Cardiac muscle cell (in vitro differentiated cells and primary cell): ENCODE results near the gene SLAMF1. TPM values are rescaled to one million over a fixed set of nuclear protein-coding genes. Genes with fewer than 3 reads are reported as not detected.
"Not testable (repeated sequence)": the region's sequence is repeated elsewhere in the genome, so short reads cannot be mapped to it uniquely, and the experiment has no call there.

ENCODE experiments used
- DNase-seq, 2 donors: peaks; one replicate each; pipeline versions ENCODE4 v3.0.0 to v3.0.0-alpha.2; 2010 to 2017; ENCODE audit warnings: low read depth in 1 of 2, low spot score in 1 of 2
- H3K27ac ChIP-seq: fragments of 200-600 bp; sonication (generic); 2 replicates; pipeline ENCODE4 v1.5.1; 2016
- H3K27me3 ChIP-seq: fragments of 200-600 bp; sonication (generic); 2 replicates; pipeline ENCODE4 v1.6.0; 2016; ENCODE audit warnings: control low read depth
- H3K36me3 ChIP-seq: fragments of 200-600 bp; sonication (generic); 2 replicates; pipeline ENCODE4 v1.5.1; 2016; ENCODE audit warnings: control low read depth
- H3K4me1 ChIP-seq: fragments of 200-600 bp; sonication (generic); 2 replicates; pipeline ENCODE4 v1.8.1; 2017; ENCODE audit warnings: low read depth, mild to moderate bottlenecking, mixed run types
- H3K4me3 ChIP-seq: fragments of 200-600 bp; sonication (generic); 2 replicates; pipeline ENCODE4 v1.5.1; 2016; ENCODE audit warnings: mild to moderate bottlenecking
- H3K9me3 ChIP-seq: fragments of 200-600 bp; sonication (generic); 2 replicates; pipeline ENCODE4 v1.5.1; 2017; ENCODE audit warnings: low read depth, mild to moderate bottlenecking, control low read depth
- polyA plus RNA-seq: library from polyadenylated mRNA; unstranded; fragments of >200 nt; fragmentation: Nextera tagmentation; extraction: Ambion mirVana; gene quantifications from 2 replicates; pipeline ENCODE4 v1.2.1, GENCODE V29; 2016
- total RNA-seq: library from RNA; depleted of rRNA; stranded (reverse); fragments of >200 nt; gene quantifications from 2 replicates; pipeline ENCODE4 v1.2.3, GENCODE V29; 2016
- TF ChIP-seq, protein P1 (sequence below): IDR thresholded peaks from 2 replicates; pipeline ENCODE4 v1.5.1; 2012; ENCODE audit warnings: low read depth, mild to moderate bottlenecking, low read length

SLAMF1 gene
- total and polyA plus RNA-seq, 2 experiments from 2014 or later: not detected

DNA sequence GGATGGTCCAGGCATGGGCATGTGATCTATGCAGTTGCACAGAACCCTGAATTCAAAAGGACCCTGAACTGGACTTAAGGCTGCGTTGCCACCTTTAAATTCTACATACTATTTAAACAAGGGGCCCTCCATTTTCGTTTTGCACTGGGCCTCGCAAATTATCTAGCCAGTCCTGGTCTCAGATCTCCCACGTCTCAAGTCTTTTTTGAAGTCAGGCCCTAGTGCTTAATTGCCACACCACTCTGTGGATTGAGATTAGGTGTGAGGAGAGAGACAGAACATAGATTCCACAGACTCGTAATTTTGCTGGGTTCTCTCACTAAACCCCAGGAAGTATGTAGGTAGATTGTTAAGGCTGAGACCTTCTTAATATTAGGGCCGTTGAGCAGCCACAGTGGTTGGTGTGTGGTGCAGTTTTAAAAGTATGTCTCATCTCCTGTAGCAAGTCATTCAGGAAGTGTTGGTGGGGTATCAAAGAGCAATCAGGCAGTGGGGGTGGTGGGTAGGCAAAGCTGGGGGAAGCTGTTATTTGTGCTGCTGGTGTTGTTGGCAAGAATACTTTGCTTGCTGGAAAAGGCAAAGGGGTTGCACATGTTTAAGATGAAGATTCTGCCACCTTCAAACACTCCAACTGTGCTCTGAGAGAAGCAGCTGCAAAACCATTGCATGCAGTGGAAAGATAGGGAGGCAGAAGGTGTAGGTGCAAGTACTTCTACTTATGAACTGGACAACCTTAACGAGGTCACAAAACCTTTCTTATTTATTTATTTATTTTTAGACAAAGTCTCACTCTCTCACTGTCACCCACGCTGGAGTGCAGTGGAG lies 78.8 kb downstream of the SLAMF1 start:
- Histone ChIP-seq H3K36me3 (no peaks in the 10 kb centered on the region), H3K4me3 (no peak overlapping the region), H3K27ac (no peak overlapping the region), H3K9me3 (no peaks in the 10 kb centered on the region), H3K4me1 (no peaks in the 10 kb centered on the region), H3K27me3 (no peaks in the 10 kb centered on the region)
- TF ChIP-seq, protein P1, sequence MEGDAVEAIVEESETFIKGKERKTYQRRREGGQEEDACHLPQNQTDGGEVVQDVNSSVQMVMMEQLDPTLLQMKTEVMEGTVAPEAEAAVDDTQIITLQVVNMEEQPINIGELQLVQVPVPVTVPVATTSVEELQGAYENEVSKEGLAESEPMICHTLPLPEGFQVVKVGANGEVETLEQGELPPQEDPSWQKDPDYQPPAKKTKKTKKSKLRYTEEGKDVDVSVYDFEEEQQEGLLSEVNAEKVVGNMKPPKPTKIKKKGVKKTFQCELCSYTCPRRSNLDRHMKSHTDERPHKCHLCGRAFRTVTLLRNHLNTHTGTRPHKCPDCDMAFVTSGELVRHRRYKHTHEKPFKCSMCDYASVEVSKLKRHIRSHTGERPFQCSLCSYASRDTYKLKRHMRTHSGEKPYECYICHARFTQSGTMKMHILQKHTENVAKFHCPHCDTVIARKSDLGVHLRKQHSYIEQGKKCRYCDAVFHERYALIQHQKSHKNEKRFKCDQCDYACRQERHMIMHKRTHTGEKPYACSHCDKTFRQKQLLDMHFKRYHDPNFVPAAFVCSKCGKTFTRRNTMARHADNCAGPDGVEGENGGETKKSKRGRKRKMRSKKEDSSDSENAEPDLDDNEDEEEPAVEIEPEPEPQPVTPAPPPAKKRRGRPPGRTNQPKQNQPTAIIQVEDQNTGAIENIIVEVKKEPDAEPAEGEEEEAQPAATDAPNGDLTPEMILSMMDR: no peak
- DNase-seq: no peak

DNA sequence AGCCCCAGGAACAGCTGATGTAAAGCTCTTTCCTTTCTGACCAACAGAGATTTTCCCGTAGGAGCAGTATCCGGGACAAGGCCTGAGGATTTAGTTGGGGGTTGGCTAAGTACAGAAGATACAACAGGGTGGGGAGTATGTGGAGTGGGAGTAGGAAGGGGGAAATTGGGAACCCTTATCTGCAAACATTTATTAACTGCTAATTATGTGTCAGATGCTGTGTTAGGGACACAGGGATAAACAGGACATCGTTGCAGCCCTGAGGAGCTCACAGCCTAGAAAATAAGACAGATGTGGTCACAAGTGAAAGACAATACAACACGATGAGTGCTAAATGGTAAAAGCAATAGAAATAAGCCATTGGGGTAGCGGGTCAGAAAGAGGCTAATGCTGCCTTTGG lies 79.5 kb downstream of the SLAMF1 start:
- Histone ChIP-seq H3K27ac (no peak overlapping the region), H3K27me3 (no peaks in the 10 kb centered on the region), H3K4me3 (no peak overlapping the region), H3K36me3 (no peaks in the 10 kb centered on the region), H3K9me3 (no peaks in the 10 kb centered on the region), H3K4me1 (no peaks in the 10 kb centered on the region)
- DNase-seq: no peak
- TF ChIP-seq, protein P1: no peak

DNA sequence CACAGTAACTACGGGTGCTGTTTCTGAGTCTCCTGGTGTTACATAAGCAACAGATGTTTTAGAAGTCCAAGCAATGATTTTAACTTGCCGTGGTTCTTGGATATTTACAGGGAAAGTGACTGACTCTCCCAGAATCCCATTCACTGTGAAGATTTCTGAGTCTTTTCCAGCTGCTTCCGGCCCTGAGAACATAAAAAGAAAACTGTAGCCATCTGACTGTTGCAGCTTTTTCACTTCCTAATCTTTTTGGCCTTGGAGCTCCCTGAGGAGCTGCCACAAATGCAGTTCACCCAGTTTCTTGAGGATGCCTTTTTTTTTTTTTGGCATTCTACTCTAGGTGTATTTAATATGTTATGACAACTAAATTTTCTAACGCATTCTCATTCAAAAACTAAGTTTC lies 81.3 kb downstream of the SLAMF1 start:
- H3K9me3 ChIP-seq: no peaks in the 10 kb centered on the region
- no peaks in the 10 kb centered on the region for H3K4me1 ChIP-seq
- no peaks in the 10 kb centered on the region for H3K27me3 ChIP-seq
- H3K27ac ChIP-seq: no peak overlapping the region
- H3K4me3 ChIP-seq: no peak overlapping the region
- no peak for DNase-seq
- TF ChIP-seq, protein P1: no peak
- H3K36me3 ChIP-seq: no peaks in the 10 kb centered on the region

DNA sequence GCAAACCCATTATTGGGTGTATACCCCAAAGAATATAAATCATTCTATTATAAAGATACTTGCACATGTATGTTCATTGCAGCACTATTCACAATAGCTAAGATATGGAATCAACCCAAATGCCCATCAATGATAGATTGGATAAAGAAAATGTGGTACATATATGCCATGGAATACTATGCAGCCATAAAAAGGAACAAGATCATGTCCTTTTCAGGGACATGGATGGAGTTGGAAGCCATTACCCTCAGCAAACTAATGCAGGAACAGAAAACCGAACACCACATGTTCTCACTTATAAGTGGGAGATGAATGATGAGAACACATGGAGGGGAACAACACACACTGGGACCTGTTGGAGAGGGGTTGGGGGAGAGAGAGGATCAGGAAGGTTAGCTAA lies 83.6 kb downstream of the SLAMF1 start:
- not testable (repeated sequence) for H3K27me3 ChIP-seq, DNase-seq, H3K36me3 ChIP-seq, H3K4me3 ChIP-seq, H3K27ac ChIP-seq, H3K9me3 ChIP-seq, H3K4me1 ChIP-seq

DNA sequence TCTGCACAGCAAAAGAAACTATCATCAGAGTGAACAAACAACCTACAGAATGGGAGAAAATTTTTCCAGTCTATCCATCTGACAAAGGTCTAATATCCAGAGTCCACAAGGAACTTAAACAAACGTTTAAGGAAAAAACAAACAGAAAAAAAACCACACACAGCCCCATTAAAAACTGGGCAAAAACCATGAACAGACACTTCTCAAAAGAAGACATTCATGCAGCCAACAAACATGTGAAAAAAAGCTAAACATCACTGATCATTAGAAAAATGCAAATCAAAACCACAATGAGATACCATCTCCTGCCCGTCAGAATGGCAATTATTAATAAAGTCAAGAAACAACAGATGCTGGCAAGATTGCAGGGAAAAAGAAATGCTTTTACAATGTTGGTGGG lies 84.1 kb downstream of the SLAMF1 start:
- not testable (repeated sequence) for DNase-seq, H3K4me3 ChIP-seq, H3K9me3 ChIP-seq, H3K36me3 ChIP-seq, H3K27ac ChIP-seq, H3K4me1 ChIP-seq, H3K27me3 ChIP-seq

DNA sequence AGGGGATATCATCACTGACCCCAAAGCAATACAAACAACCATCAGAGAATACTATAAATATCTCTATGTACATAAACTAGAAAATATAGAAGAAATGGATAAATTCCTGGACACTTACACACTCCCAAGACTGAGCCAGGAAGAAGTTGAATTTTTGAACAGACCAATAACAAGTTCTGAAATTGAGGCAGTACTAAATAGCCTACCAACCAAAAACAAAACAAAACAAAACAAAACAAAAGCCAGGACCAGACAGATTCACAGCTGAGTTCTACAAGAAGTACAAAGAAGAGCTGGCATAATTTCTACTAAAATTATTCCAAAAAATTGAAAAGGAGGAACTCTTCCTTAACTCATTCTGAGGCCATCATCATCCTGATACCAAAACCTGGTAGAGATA lies 86.0 kb downstream of the SLAMF1 start:
- TF ChIP-seq, protein P1: no peak
- Histone ChIP-seq H3K27me3 (no peaks in the 10 kb centered on the region), H3K9me3 (no peaks in the 10 kb centered on the region), H3K4me1 (no peaks in the 10 kb centered on the region), H3K36me3 (no peaks in the 10 kb centered on the region), H3K27ac (no peak overlapping the region), H3K4me3 (no peak overlapping the region)
- no peak for DNase-seq
